ENCODE measurements around the gene RGS19.

The RGS19 gene

DNA sequence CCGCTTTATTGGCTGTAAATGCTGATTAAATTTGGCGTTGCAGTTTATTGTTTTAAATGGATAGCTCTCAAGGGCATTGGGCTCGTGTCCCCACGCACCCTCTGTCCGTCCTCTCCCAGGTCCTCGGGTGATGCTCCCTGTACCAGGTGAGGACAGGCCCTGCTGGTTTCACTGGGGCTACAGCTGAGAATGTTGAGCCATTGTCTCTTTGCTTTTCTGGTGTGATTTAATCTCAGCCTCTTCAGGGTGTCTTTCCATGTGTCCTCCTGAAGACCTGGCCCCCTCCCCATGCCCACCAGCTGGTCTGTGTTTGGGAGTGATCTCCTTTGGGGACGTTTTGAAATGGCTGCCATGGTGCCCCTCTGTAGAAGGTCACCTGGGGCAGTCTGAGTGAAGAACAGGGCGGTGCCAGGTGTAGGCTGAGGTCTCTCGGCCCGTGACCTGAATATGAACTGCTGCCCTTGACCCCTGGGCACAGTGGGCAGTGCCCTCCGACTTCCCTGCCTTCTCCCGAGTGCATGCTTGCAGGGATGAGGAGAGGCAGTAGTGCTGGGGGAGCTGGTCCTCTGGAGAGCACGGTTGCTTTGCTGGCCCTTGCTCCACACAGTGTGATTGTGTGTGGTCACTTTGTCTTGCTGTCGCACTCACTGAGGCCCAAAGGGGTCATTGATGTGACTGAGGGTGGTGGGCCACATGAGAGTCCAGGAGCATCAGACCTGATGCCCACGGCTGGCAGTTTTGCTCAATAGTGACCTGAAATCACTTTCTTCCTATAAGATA is 55.8 kb downstream of the RGS19 start:
- TF ChIP-seq, protein P1, sequence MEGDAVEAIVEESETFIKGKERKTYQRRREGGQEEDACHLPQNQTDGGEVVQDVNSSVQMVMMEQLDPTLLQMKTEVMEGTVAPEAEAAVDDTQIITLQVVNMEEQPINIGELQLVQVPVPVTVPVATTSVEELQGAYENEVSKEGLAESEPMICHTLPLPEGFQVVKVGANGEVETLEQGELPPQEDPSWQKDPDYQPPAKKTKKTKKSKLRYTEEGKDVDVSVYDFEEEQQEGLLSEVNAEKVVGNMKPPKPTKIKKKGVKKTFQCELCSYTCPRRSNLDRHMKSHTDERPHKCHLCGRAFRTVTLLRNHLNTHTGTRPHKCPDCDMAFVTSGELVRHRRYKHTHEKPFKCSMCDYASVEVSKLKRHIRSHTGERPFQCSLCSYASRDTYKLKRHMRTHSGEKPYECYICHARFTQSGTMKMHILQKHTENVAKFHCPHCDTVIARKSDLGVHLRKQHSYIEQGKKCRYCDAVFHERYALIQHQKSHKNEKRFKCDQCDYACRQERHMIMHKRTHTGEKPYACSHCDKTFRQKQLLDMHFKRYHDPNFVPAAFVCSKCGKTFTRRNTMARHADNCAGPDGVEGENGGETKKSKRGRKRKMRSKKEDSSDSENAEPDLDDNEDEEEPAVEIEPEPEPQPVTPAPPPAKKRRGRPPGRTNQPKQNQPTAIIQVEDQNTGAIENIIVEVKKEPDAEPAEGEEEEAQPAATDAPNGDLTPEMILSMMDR (IDR thresholded peaks at IDR 0.05; ENCODE audit: low read depth, low read length), result no peak
- no peak overlapping the region for H3K4me3 ChIP-seq (replicated peaks in 1 of 2; ENCODE audit: low read depth in 2 of 2, low read length in 2 of 2)
- no peak for DNase-seq (ENCODE audit: low read depth in 2 of 2)
